HepG2 (cell line): Measurements from ENCODE around the gene YBX2. TPM values are rescaled to one million over a fixed set of nuclear protein-coding genes. Genes with fewer than 3 reads are reported as not detected.

Experiments
- AHR ChIP-seq: IDR thresholded peaks from 2 replicates; pipeline ENCODE4 v1.6.1; 2018; ENCODE audit warnings: missing genetic modification reagents, missing compliant biosample characterization
- CC2D1A ChIP-seq: sonication (generic); formaldehyde crosslinking; IDR thresholded peaks from 2 replicates; pipeline ENCODE4 v1.8.1; 2023; ENCODE audit warnings: mild to moderate bottlenecking, missing genetic modification reagents
- ETV5 ChIP-seq: IDR thresholded peaks from 2 replicates; pipeline ENCODE4 v1.6.1; 2018; ENCODE audit warnings: missing biosample characterization, missing genetic modification reagents, inconsistent platforms, borderline replicate concordance
- FOXO4 ChIP-seq: sonication (generic); formaldehyde crosslinking; conservative IDR thresholded peaks from 2 replicates; pipeline ENCODE4 v1.8.1; 2023; ENCODE audit warnings: missing genetic modification reagents
- HMGXB4 ChIP-seq, 2 experiments: sonication (generic) in 1 of 2; formaldehyde crosslinking in 1 of 2; IDR thresholded peaks; 2 replicates each; pipeline versions ENCODE4 v1.4.0 to v1.6.1; 2018 to 2020; ENCODE audit warnings: missing genetic modification reagents in 2 of 2, borderline replicate concordance in 1 of 2, low read depth in 1 of 2, mild to moderate bottlenecking in 1 of 2, missing biosample characterization in 1 of 2
- IKZF5 ChIP-seq: IDR thresholded peaks from 2 replicates; pipeline ENCODE4 v1.6.1; 2018; ENCODE audit warnings: missing genetic modification reagents, mild to moderate bottlenecking, missing compliant biosample characterization
- MAFG ChIP-seq: sonication (generic); formaldehyde crosslinking; IDR thresholded peaks from 2 replicates; pipeline ENCODE4 v1.5.1; 2020; ENCODE audit warnings: mild to moderate bottlenecking, missing genetic modification reagents
- MIXL1 ChIP-seq: IDR thresholded peaks from 2 replicates; pipeline ENCODE4 v1.6.1; 2016
- PPARG ChIP-seq: conservative IDR thresholded peaks from 2 replicates; pipeline ENCODE4 v1.6.1; 2016; ENCODE audit warnings: missing biosample characterization, missing genetic modification reagents
- SALL2 ChIP-seq: sonication (generic); formaldehyde crosslinking; IDR thresholded peaks from 2 replicates; pipeline ENCODE4 v1.8.1; 2023; ENCODE audit warnings: mild to moderate bottlenecking, missing genetic modification reagents, inconsistent platforms
- SMAD3 ChIP-seq: sonication (generic); formaldehyde crosslinking; IDR thresholded peaks from 2 replicates; pipeline ENCODE4 v1.4.0; 2020; ENCODE audit warnings: missing genetic modification reagents
- SP2 ChIP-seq: sonication (generic); formaldehyde crosslinking; IDR thresholded peaks from 2 replicates; pipeline ENCODE4 v1.5.1; 2020; ENCODE audit warnings: mild to moderate bottlenecking, missing genetic modification reagents
- ZBTB26 ChIP-seq: IDR thresholded peaks from 2 replicates; pipeline ENCODE4 v1.6.1; 2016; ENCODE audit warnings: missing compliant biosample characterization, missing genetic modification reagents, borderline replicate concordance
- ZFP37 ChIP-seq: sonication (generic); formaldehyde crosslinking; IDR thresholded peaks from 2 replicates; pipeline ENCODE4 v1.4.0; 2020; ENCODE audit warnings: missing genetic modification reagents, borderline replicate concordance
- polyA plus RNA-seq, 8 experiments: library from polyadenylated mRNA; depleted of rRNA in 3 of 8; stranded (reverse) in 7 of 8; unstranded in 1 of 8; fragments of >200 nt; fragmentation: Illumina TruSeq in 4 of 8; extraction: Trizol in 4 of 8; gene quantifications; 2 replicates each; pipeline versions ENCODE4 v1.2.1 to v1.2.3, GENCODE V29; 2011 to 2016; ENCODE audit warnings: low read depth in 4 of 8, missing spikeins in 1 of 8, mixed read lengths in 1 of 8; ENCODE audit not compliant: insufficient read depth in 1 of 8
- total RNA-seq, 5 experiments: library from RNA; depleted of rRNA; stranded (reverse); fragments of >200 nt; fragmentation: Illumina TruSeq; extraction: Trizol; gene quantifications; 2 replicates each; pipeline ENCODE4 v1.2.3, GENCODE V29; 2016; ENCODE audit warnings: low read depth in 1 of 5
- TF ChIP-seq, protein P1 (sequence below): sonication (generic); formaldehyde crosslinking; IDR thresholded peaks from 2 replicates; pipeline ENCODE4 v1.4.0; 2020; ENCODE audit warnings: missing genetic modification reagents
- TF ChIP-seq, protein P2 (sequence below): sonication (generic); formaldehyde crosslinking; IDR thresholded peaks from 2 replicates; pipeline ENCODE4 v1.8.0; 2022; ENCODE audit warnings: missing genetic modification reagents, low read depth, mild to moderate bottlenecking, borderline replicate concordance
- TF ChIP-seq, protein P3 (sequence below): sonication (generic); formaldehyde crosslinking; IDR thresholded peaks from 2 replicates; pipeline ENCODE4 v1.4.0; 2020; ENCODE audit warnings: missing genetic modification reagents, borderline replicate concordance

The YBX2 gene
- total and polyA plus RNA-seq, 2 of the 13 experiments (the other 11 are each of a cell fraction or from before 2014, with no cell fraction given): 0.12 to 0.22 TPM

DNA sequence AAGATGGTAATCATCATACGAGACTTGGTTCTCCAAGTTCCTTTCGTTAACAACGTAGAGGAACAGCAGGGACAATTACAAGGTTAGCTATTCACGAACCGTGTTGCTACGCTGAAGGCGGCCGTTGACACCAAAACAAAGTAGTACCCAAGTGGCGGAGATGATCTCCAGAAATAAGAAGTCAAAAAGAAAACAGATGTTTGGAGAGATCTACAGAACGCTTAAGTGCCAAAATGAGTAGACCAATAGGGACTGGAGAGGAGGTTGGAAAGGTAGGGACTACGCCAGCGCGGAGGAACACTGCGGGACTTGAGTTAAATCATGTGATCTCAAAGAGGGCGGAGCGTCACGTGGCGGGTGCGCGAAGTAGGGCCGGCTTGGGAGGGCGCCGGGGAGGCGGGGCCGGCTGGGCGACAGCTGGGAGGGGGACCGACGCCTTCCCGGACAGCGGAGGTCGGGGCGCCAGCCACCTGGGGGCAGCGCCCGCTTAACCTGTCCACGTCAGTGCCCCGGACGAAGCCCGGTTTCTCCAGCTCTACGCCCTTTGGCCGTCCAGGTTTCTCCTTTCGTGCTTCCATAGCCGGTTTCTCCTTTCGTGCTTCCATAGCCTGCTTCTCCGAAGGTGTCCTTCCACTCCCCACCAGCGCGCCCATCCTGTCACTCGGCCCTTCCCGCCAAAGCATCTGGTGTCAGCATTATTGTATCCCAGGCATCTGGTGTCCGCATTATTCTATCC is 51.6 kb downstream of the YBX2 start (continued):
- peak; percentile 76; the same call in 1 of the 2 replicates for TF ChIP-seq ZBTB26 (CRISPR knock-in tag)
- peak; percentile 34; the same call in 1 of the 2 replicates for TF ChIP-seq SALL2 (CRISPR knock-in tag)
- no peak for TF ChIP-seq FOXO4 (CRISPR knock-in tag)
- no peak for TF ChIP-seq MAFG (CRISPR knock-in tag)
- TF ChIP-seq, protein P1, sequence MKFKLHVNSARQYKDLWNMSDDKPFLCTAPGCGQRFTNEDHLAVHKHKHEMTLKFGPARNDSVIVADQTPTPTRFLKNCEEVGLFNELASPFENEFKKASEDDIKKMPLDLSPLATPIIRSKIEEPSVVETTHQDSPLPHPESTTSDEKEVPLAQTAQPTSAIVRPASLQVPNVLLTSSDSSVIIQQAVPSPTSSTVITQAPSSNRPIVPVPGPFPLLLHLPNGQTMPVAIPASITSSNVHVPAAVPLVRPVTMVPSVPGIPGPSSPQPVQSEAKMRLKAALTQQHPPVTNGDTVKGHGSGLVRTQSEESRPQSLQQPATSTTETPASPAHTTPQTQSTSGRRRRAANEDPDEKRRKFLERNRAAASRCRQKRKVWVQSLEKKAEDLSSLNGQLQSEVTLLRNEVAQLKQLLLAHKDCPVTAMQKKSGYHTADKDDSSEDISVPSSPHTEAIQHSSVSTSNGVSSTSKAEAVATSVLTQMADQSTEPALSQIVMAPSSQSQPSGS: peak; percentile 57; the same call in 1 of the 2 replicates
- peak; percentile 55 to 70; a peak in 2 of 4 replicates for TF ChIP-seq HMGXB4 (CRISPR knock-in tag; IDR thresholded peaks at IDR 0.05; ENCODE audit: borderline replicate concordance in 1 of 2, low read depth in 1 of 2)
- peak; percentile 64 for TF ChIP-seq IKZF5 (CRISPR knock-in tag)
- peak; percentile 82; the same call in 1 of the 2 replicates for TF ChIP-seq MIXL1 (CRISPR knock-in tag)
- TF ChIP-seq, protein P2, sequence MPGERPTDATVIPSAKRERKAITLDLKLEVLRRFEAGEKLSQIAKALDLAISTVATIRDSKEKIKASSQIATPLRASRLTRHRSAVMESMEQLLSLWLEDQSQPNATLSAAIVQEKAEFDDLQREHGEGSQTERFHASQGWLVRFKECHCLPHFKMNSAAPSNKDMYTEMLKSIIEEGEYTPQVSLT (CRISPR knock-in tag): 0 out of 2 replicates have a peak, but pooled peaks have one; percentile 58
- no peak for TF ChIP-seq CC2D1A
- peak; percentile 94 for TF ChIP-seq SMAD3 (CRISPR knock-in tag)
- 0 out of 2 replicates have a peak, but pooled peaks have one; percentile 23 for TF ChIP-seq ZFP37 (CRISPR knock-in tag)
- TF ChIP-seq SP2 (CRISPR knock-in tag): no peak
- TF ChIP-seq, protein P3, sequence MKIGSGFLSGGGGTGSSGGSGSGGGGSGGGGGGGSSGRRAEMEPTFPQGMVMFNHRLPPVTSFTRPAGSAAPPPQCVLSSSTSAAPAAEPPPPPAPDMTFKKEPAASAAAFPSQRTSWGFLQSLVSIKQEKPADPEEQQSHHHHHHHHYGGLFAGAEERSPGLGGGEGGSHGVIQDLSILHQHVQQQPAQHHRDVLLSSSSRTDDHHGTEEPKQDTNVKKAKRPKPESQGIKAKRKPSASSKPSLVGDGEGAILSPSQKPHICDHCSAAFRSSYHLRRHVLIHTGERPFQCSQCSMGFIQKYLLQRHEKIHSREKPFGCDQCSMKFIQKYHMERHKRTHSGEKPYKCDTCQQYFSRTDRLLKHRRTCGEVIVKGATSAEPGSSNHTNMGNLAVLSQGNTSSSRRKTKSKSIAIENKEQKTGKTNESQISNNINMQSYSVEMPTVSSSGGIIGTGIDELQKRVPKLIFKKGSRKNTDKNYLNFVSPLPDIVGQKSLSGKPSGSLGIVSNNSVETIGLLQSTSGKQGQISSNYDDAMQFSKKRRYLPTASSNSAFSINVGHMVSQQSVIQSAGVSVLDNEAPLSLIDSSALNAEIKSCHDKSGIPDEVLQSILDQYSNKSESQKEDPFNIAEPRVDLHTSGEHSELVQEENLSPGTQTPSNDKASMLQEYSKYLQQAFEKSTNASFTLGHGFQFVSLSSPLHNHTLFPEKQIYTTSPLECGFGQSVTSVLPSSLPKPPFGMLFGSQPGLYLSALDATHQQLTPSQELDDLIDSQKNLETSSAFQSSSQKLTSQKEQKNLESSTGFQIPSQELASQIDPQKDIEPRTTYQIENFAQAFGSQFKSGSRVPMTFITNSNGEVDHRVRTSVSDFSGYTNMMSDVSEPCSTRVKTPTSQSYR (CRISPR knock-in tag): peak; percentile 63; the same call in 1 of the 2 replicates
- TF ChIP-seq ETV5 (CRISPR knock-in tag): peak; percentile 51; the same call in 1 of the 2 replicates
- TF ChIP-seq AHR: no peak
- no peak for TF ChIP-seq PPARG
